B cell (primary cell): Measurements from ENCODE around the gene PLXNB1. TPM values are rescaled to one million over a fixed set of nuclear protein-coding genes. Genes with fewer than 3 reads are reported as not detected.

Source experiments
- ATAC-seq: fragments of 200-7000 bp; cut with Tn5 transposase; one replicate; pipeline ENCODE4 v1.10.0; 2021; ENCODE audit warnings: low read depth, mild to moderate bottlenecking, moderate number of reproducible peaks, moderate library complexity
- CTCF ChIA-PET: fragments of 350-600 bp; sonication (Branson Sonifier 250); formaldehyde crosslinking; loops from one replicate; lab custom pipeline; 2021; ENCODE audit warnings: antibody characterized with exemption, inconsistent platforms; lab: Charles Lee
- POLR2A ChIA-PET: fragments of 350-600 bp; sonication (Branson Sonifier 250); formaldehyde crosslinking; loops from one replicate; lab custom pipeline; 2021; ENCODE audit warnings: antibody characterized with exemption; lab: Charles Lee
- DNase-seq: peaks from one replicate; pipeline ENCODE4 v3.0.0; 2013
- H2AFZ ChIP-seq: 2 replicates; pipeline ENCODE4 v1.6.1; 2012; ENCODE audit warnings: mild to moderate bottlenecking, low read depth, low read length; ENCODE audit not compliant: insufficient read depth, poor library complexity, severe bottlenecking
- H3K27ac ChIP-seq, 2 donors: 1 replicate in 1 of 2; 2 replicates in 1 of 2; pipeline ENCODE4 v1.5.1; 2012 to 2013; ENCODE audit warnings: low read length in 2 of 2, mild to moderate bottlenecking in 2 of 2, moderate library complexity in 1 of 2
- H3K27me3 ChIP-seq, 4 experiments: fragments of 200-600 bp in 1 of 4; sonication (generic) in 1 of 4; replicated peaks in 1 of 4; 1 replicate in 2 of 4; 2 replicates in 2 of 4; pipeline versions ENCODE4 v1.6.1 to v1.7.0; 2013 to 2016; ENCODE audit warnings: low read length in 3 of 4, mild to moderate bottlenecking in 2 of 4, mixed read lengths in 1 of 4, moderate library complexity in 1 of 4; ENCODE audit not compliant: insufficient read depth in 4 of 4, control insufficient read depth in 3 of 4; ENCODE audit errors: control extremely low read depth in 1 of 4
- H3K36me3 ChIP-seq, 2 experiments: replicated peaks in 1 of 2; 1 replicate in 1 of 2; 2 replicates in 1 of 2; pipeline versions ENCODE4 v1.6.1 to v1.7.1; 2013; ENCODE audit warnings: low read length in 1 of 2; ENCODE audit not compliant: insufficient read depth in 2 of 2, control insufficient read depth in 1 of 2; ENCODE audit errors: control extremely low read depth in 1 of 2, extremely low read depth in 1 of 2
- H3K4me1 ChIP-seq, 2 donors: fragments of 200-600 bp in 1 of 2; sonication (generic) in 1 of 2; 1 replicate in 1 of 2; 2 replicates in 1 of 2; pipeline versions ENCODE4 v1.5.1 to v1.6.1; 2013 to 2017; ENCODE audit warnings: low read length in 2 of 2; ENCODE audit not compliant: control insufficient read depth in 2 of 2, insufficient read depth in 2 of 2
- H3K4me2 ChIP-seq: replicated peaks from 2 replicates; pipeline ENCODE3; 2012; ENCODE audit warnings: mild to moderate bottlenecking, low read depth, low read length; ENCODE audit not compliant: poor library complexity, severe bottlenecking
- H3K4me3 ChIP-seq, 5 experiments: fragments of 200-600 bp in 1 of 5; sonication (generic) in 1 of 5; 1 replicate in 3 of 5; 2 replicates in 2 of 5; pipeline versions ENCODE4 v1.5.1 to v1.7.0; 2011 to 2016; ENCODE audit warnings: low read length in 4 of 5, mild to moderate bottlenecking in 4 of 5, low read depth in 2 of 5, control low read depth in 1 of 5, moderate library complexity in 1 of 5; ENCODE audit not compliant: insufficient read depth in 1 of 5; ENCODE audit errors: control extremely low read depth in 1 of 5, extremely low read depth in 1 of 5
- H3K79me2 ChIP-seq: fragments of 200-600 bp; sonication (generic); one replicate; pipeline ENCODE4 v1.6.0; 2016; ENCODE audit warnings: low read length; ENCODE audit not compliant: control insufficient read depth, insufficient read depth
- H3K9ac ChIP-seq: fragments of 200-600 bp; sonication (generic); 2 replicates; pipeline ENCODE4 v1.6.1; 2017; ENCODE audit warnings: mild to moderate bottlenecking, low read length, moderate library complexity
- H3K9me3 ChIP-seq, 3 donors: one replicate each; pipeline versions ENCODE4 v1.6.1 to v1.7.1; 2013; ENCODE audit warnings: low read length in 2 of 3; ENCODE audit not compliant: control insufficient read depth in 2 of 3, insufficient read depth in 1 of 3; ENCODE audit errors: control extremely low read depth in 1 of 3
- H4K20me1 ChIP-seq: 2 replicates; pipeline ENCODE4 v1.6.0; 2012; ENCODE audit warnings: mild to moderate bottlenecking, low read length; ENCODE audit not compliant: insufficient read depth, control insufficient read depth, poor library complexity, severe bottlenecking
- H3K27ac Mint-ChIP-seq: one replicate; pipeline ENCODE4 v1.8.0; 2021; ENCODE audit warnings: mixed read lengths
- H3K27me3 Mint-ChIP-seq: one replicate; pipeline ENCODE4 v1.8.0; 2021; ENCODE audit warnings: mixed read lengths
- H3K4me1 Mint-ChIP-seq: one replicate; pipeline ENCODE4 v1.8.0; 2021; ENCODE audit warnings: mixed read lengths
- H3K4me3 Mint-ChIP-seq: one replicate; pipeline ENCODE4 v1.8.0; 2021; ENCODE audit warnings: mixed read lengths
- H3K9me3 Mint-ChIP-seq: one replicate; pipeline ENCODE4 v1.8.0; 2022; ENCODE audit warnings: mixed read lengths; ENCODE audit not compliant: insufficient read depth
- CTCF ChIP-seq: fragments of 200-600 bp; IDR thresholded peaks from one replicate; pipeline ENCODE4 v1.8.0; 2022; ENCODE audit warnings: antibody characterized with exemption, mild to moderate bottlenecking
- EZH2 ChIP-seq: IDR thresholded peaks from 2 replicates; pipeline ENCODE4 v1.6.1; 2012; ENCODE audit warnings: borderline replicate concordance, low read depth, mild to moderate bottlenecking, moderate library complexity, low read length; ENCODE audit not compliant: insufficient read depth, poor library complexity, severe bottlenecking
- WGBS: methylation state at CpG from one replicate; pipeline ENCODE4 v1.1.5; 2013; ENCODE audit warnings: missing lambda C conversion rate; ENCODE audit not compliant: insufficient coverage; 5-methylcytosine and 5-hydroxymethylcytosine counted together
- intact Hi-C: fragments of 100-400 bp; cut with micrococcal nuclease; formaldehyde crosslinking; loops from one replicate; pipeline ENCODE4 v1.10.0; 2022
- polyA plus RNA-seq: library from polyadenylated mRNA; depleted of rRNA; stranded (reverse); fragments of >200 nt; gene quantifications from 2 replicates; pipeline ENCODE4 v1.2.3, GENCODE V29; 2012
- total RNA-seq, 2 donors: library from RNA; stranded (reverse); fragments of 120-200 nt in 1 of 2; gene quantifications; 1 replicate in 1 of 2; 2 replicates in 1 of 2; pipeline versions ENCODE4 v1.2.3 to v1.2.4, GENCODE V29; 2013 to 2022

Gene PLXNB1
- total and polyA plus RNA-seq, 2 donors (not counting 1 experiment from before 2014, with no cell fraction given): 0.95 to 5.0 TPM

DNA sequence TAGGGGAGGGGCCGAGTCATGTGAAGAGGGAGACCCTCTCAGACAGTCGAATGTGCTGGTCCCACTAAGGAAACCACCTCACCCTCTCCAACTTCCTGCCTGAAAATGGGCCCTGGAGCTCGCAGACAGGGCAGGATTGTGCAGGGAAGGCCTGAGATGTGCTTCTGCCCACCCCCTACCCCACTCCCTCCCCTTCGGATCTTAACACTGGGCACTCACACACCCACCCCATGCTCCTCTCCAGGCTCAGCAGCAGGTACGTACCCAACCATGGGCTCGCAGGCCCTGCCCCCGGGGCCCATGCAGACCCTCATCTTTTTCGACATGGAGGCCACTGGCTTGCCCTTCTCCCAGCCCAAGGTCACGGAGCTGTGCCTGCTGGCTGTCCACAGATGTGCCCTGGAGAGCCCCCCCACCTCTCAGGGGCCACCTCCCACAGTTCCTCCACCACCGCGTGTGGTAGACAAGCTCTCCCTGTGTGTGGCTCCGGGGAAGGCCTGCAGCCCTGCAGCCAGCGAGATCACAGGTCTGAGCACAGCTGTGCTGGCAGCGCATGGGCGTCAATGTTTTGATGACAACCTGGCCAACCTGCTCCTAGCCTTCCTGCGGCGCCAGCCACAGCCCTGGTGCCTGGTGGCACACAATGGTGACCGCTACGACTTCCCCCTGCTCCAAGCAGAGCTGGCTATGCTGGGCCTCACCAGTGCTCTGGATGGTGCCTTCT is 36.7 kb upstream of the PLXNB1 start:
- CTCF ChIA-PET: interaction anchor here (0.7 to 17.7 kb wide), 13 partner anchors 9 to 91 kb away, joined by 3 to 240 read pairs (median 6); partner anchors contain the start of genes ATRIP, CCDC51 and SHISA5
- no peaks in the 10 kb centered on the region for H3K9me3 ChIP-seq
- ATAC-seq (peak; percentile 15), DNase-seq (peak; percentile 45)
- H3K36me3 ChIP-seq: peaks cover 0 to 37% of the 10 kb centered on the region in 2 experiments
- WGBS: 26% methylated on average over 17 of the region's 19 CpGs
- TF ChIP-seq EZH2: no peak
- TF ChIP-seq CTCF: no peak
- peak overlapping the region; percentile 94 for H3K27ac Mint-ChIP-seq
- H2AFZ ChIP-seq: peak overlapping the region; percentile 82
- H3K4me1 Mint-ChIP-seq: peaks cover 55% of the 10 kb centered on the region
- H3K4me2 ChIP-seq: peak overlapping the region; percentile 95
- peak overlapping the region; percentile 94 for H3K4me3 Mint-ChIP-seq
- H3K79me2 ChIP-seq: peaks cover 66% of the 10 kb centered on the region
- H4K20me1 ChIP-seq: peaks cover 35% of the 10 kb centered on the region
- H3K27me3 Mint-ChIP-seq: no peaks in the 10 kb centered on the region
- peak overlapping the region; percentile 90 for H3K9ac ChIP-seq
- no peaks in the 10 kb centered on the region for H3K27me3 ChIP-seq
- H3K9me3 Mint-ChIP-seq: no peaks in the 10 kb centered on the region
- intact Hi-C loops: loop anchor here (1.0 to 10.0 kb wide), 3 partner anchors 20 to 218 kb away; partner anchors contain the start of genes ATRIP, NCKIPSD and PFKFB4
- peak overlapping the region; percentile 31 to 92 (median 88) for H3K4me3 ChIP-seq
- POLR2A ChIA-PET: interaction anchor here (0.6 to 2.6 kb wide), 11 partner anchors 10 to 226 kb away, joined by 3 to 20 read pairs (median 6); partner anchors contain the start of genes ATRIP, SHISA5 and ZNF589
- peak overlapping the region; percentile 96 to 99 for H3K27ac ChIP-seq
- peaks cover 56 to 61% of the 10 kb centered on the region in 2 donors for H3K4me1 ChIP-seq
